Astrocyte (in vitro differentiated cells and primary cell): ENCODE results near the gene MCCD1. TPM values are rescaled to one million over a fixed set of nuclear protein-coding genes. Genes with fewer than 3 reads are reported as not detected.

Experiments used
- DNase-seq: peaks from one replicate; pipeline ENCODE4 v3.0.0-alpha.2; 2010; ENCODE audit warnings: low read depth
- FAIRE-seq: peaks from 2 replicates; lab custom pipeline; 2011; peaks lifted over from hg19 to GRCh38; lab: Jason Lieb, UNC
- H2AFZ ChIP-seq: 2 replicates; pipeline ENCODE4 v1.6.0; 2012; ENCODE audit warnings: low read depth, low read length, inconsistent platforms
- H3K27ac ChIP-seq: 2 replicates; pipeline ENCODE4 v1.5.1; 2011; ENCODE audit warnings: low read depth, low read length, inconsistent platforms
- H3K27me3 ChIP-seq: 2 replicates; pipeline ENCODE4 v1.6.0; 2011; ENCODE audit warnings: low read length, inconsistent platforms; ENCODE audit not compliant: insufficient read depth
- H3K36me3 ChIP-seq: 2 replicates; pipeline ENCODE4 v1.5.1; 2011; ENCODE audit warnings: low read length, inconsistent platforms; ENCODE audit not compliant: insufficient read depth
- H3K4me1 ChIP-seq: 2 replicates; pipeline ENCODE4 v1.5.1; 2011; ENCODE audit warnings: low read length, inconsistent platforms; ENCODE audit not compliant: insufficient read depth
- H3K4me2 ChIP-seq: 2 replicates; pipeline ENCODE4 v1.6.0; 2012; ENCODE audit warnings: low read length, inconsistent platforms
- H3K4me3 ChIP-seq: 2 replicates; pipeline ENCODE4 v1.5.1; 2011; ENCODE audit warnings: low read depth, mild to moderate bottlenecking, low read length, inconsistent platforms; ENCODE audit not compliant: insufficient read depth
- H3K79me2 ChIP-seq: 2 replicates; pipeline ENCODE4 v1.6.0; 2012; ENCODE audit warnings: mild to moderate bottlenecking, low read length, inconsistent platforms; ENCODE audit not compliant: insufficient read depth
- H3K9ac ChIP-seq: 2 replicates; pipeline ENCODE4 v1.6.0; 2012; ENCODE audit warnings: mild to moderate bottlenecking, low read length, inconsistent platforms
- H3K9me3 ChIP-seq: 2 replicates; pipeline ENCODE4 v1.5.1; 2012; ENCODE audit warnings: low read depth, mild to moderate bottlenecking, low read length, inconsistent platforms; ENCODE audit not compliant: insufficient read depth
- H4K20me1 ChIP-seq: 2 replicates; pipeline ENCODE4 v1.6.0; 2012; ENCODE audit warnings: low read length, inconsistent platforms; ENCODE audit not compliant: insufficient read depth
- H3K27ac Mint-ChIP-seq: one replicate; pipeline ENCODE4 v1.8.0; 2021; ENCODE audit warnings: mild to moderate bottlenecking, mixed read lengths; ENCODE audit not compliant: unreplicated experiment
- H3K27me3 Mint-ChIP-seq: one replicate; pipeline ENCODE4 v1.8.0; 2021; ENCODE audit warnings: low read depth, mixed read lengths; ENCODE audit not compliant: unreplicated experiment
- H3K36me3 Mint-ChIP-seq: one replicate; pipeline ENCODE4 v1.8.0; 2021; ENCODE audit warnings: low read depth, mixed read lengths; ENCODE audit not compliant: unreplicated experiment
- H3K4me1 Mint-ChIP-seq: one replicate; pipeline ENCODE4 v1.8.0; 2021; ENCODE audit warnings: low read depth, mixed read lengths; ENCODE audit not compliant: unreplicated experiment
- H3K4me3 Mint-ChIP-seq: one replicate; pipeline ENCODE4 v1.8.0; 2021; ENCODE audit warnings: mild to moderate bottlenecking, moderate library complexity, mixed read lengths; ENCODE audit not compliant: unreplicated experiment
- H3K9me3 Mint-ChIP-seq: one replicate; pipeline ENCODE4 v1.8.0; 2021; ENCODE audit warnings: mild to moderate bottlenecking, mixed read lengths; ENCODE audit not compliant: unreplicated experiment
- CTCF ChIP-seq: IDR thresholded peaks from 2 replicates; pipeline ENCODE4 v1.5.1; 2011; ENCODE audit warnings: low read depth, mild to moderate bottlenecking, inconsistent platforms, low read length, moderate library complexity; ENCODE audit not compliant: insufficient read depth
- EZH2 ChIP-seq: IDR thresholded peaks from 2 replicates; pipeline ENCODE4 v1.6.1; 2012; ENCODE audit warnings: mild to moderate bottlenecking, low read length, inconsistent platforms; ENCODE audit not compliant: insufficient read depth
- total RNA-seq: library from RNA; stranded (reverse); gene quantifications from 2 replicates; pipeline ENCODE4 v1.2.1, GENCODE V29; 2021

MCCD1 gene
- total RNA-seq, 1 donor from 2014 or later, result not detected

GRCh38 chr6:31557443-31558317 lies 28.9 kb downstream of the MCCD1 start:
- peaks cover 7% of the 10 kb centered on the region for H3K36me3 ChIP-seq
- Mint-ChIP-seq H3K9me3 (peaks cover 2% of the 10 kb centered on the region), H3K4me1 (peaks cover 29% of the 10 kb centered on the region), H3K4me3 (no peak overlapping the region), H3K27me3 (no peaks in the 10 kb centered on the region), H3K36me3 (peaks cover 19% of the 10 kb centered on the region), H3K27ac (no peak overlapping the region)
- DNase-seq, result no peak
- H3K4me3 ChIP-seq, result no peak overlapping the region
- no peaks in the 10 kb centered on the region for H3K9me3 ChIP-seq
- H2AFZ ChIP-seq, result no peak overlapping the region
- no peaks in the 10 kb centered on the region for H3K27me3 ChIP-seq
- H3K27ac ChIP-seq, result no peak overlapping the region
- H3K9ac ChIP-seq, result no peak overlapping the region
- no peak overlapping the region for H3K4me2 ChIP-seq
- FAIRE-seq, result no peak
- TF ChIP-seq CTCF (no peak), EZH2 (no peak)
- H3K4me1 ChIP-seq, result peaks cover 29% of the 10 kb centered on the region
- no peaks in the 10 kb centered on the region for H4K20me1 ChIP-seq
- peaks cover 4% of the 10 kb centered on the region for H3K79me2 ChIP-seq

- H3K79me2 ChIP-seq, result peaks cover 4% of the 10 kb centered on the region
- no peak overlapping the region for H3K9ac ChIP-seq
- Mint-ChIP-seq H3K36me3 (peaks cover 19% of the 10 kb centered on the region), H3K27ac (no peak overlapping the region), H3K4me3 (no peak overlapping the region), H3K9me3 (peaks cover 2% of the 10 kb centered on the region), H3K4me1 (peaks cover 32% of the 10 kb centered on the region), H3K27me3 (no peaks in the 10 kb centered on the region)
- H3K9me3 ChIP-seq, result no peaks in the 10 kb centered on the region
- H3K4me3 ChIP-seq, result no peak overlapping the region
- H3K27me3 ChIP-seq, result no peaks in the 10 kb centered on the region
- DNase-seq, result no peak
- H2AFZ ChIP-seq, result no peak overlapping the region
- TF ChIP-seq EZH2 (no peak), CTCF (no peak)
- H3K4me1 ChIP-seq, result peaks cover 29% of the 10 kb centered on the region
- H3K36me3 ChIP-seq, result peaks cover 5% of the 10 kb centered on the region
- H4K20me1 ChIP-seq, result no peaks in the 10 kb centered on the region
- H3K4me2 ChIP-seq, result no peak overlapping the region
- no peak overlapping the region for H3K27ac ChIP-seq
- FAIRE-seq, result no peak
These were observed 29.5 kb downstream of the MCCD1 start for GRCh38 chr6:31558318-31558625.
